Activated B cell treated with CpG ODN at 0.5 μM for 24 hours (primary cell): ENCODE data around the gene SPR. TPM values are rescaled to one million over a fixed set of nuclear protein-coding genes. Genes with fewer than 3 reads are reported as not detected.

ENCODE experiments used
- ATAC-seq: fragments of 200-7000 bp; cut with Tn5 transposase; one replicate; pipeline ENCODE4 v1.10.0; 2021; ENCODE audit warnings: low read depth, mild to moderate bottlenecking, moderate library complexity
- CTCF ChIA-PET: fragments of 350-600 bp; sonication (Branson Sonifier 250); formaldehyde crosslinking; loops from one replicate; lab custom pipeline; 2021; ENCODE audit warnings: antibody characterized with exemption; lab: Charles Lee
- POLR2A ChIA-PET: fragments of 350-600 bp; sonication (Branson Sonifier 250); formaldehyde crosslinking; loops from one replicate; lab custom pipeline; 2021; ENCODE audit warnings: antibody characterized with exemption; lab: Charles Lee
- DNase-seq: peaks from one replicate; pipeline ENCODE4 v3.0.0; 2022
- H3K27ac Mint-ChIP-seq: one replicate; pipeline ENCODE4 v1.8.0; 2020; ENCODE audit warnings: mixed read lengths
- H3K27me3 Mint-ChIP-seq: one replicate; pipeline ENCODE4 v1.8.0; 2021; ENCODE audit warnings: mixed read lengths
- H3K36me3 Mint-ChIP-seq: one replicate; pipeline ENCODE4 v1.8.0; 2021; ENCODE audit warnings: low read depth, mixed read lengths
- H3K4me1 Mint-ChIP-seq: one replicate; pipeline ENCODE4 v1.8.0; 2021; ENCODE audit warnings: mixed read lengths
- H3K4me3 Mint-ChIP-seq: one replicate; pipeline ENCODE4 v1.8.0; 2020; ENCODE audit warnings: mild to moderate bottlenecking, mixed read lengths
- H3K9me3 Mint-ChIP-seq: one replicate; pipeline ENCODE4 v1.8.0; 2020; ENCODE audit warnings: mixed read lengths
- CTCF ChIP-seq: fragments of 200-600 bp; IDR thresholded peaks from one replicate; pipeline ENCODE4 v1.8.0; 2022; ENCODE audit warnings: antibody characterized with exemption, mild to moderate bottlenecking
- intact Hi-C: fragments of 100-400 bp; cut with micrococcal nuclease; formaldehyde crosslinking; loops from one replicate; pipeline ENCODE4 v1.15.1; 2024
- total RNA-seq: library from RNA; stranded (reverse); gene quantifications from 2 replicates; pipeline ENCODE4 v1.2.3, GENCODE V29; 2022

Gene SPR
- total RNA-seq, 1 donor from 2014 or later, result 0.31 TPM

DNA sequence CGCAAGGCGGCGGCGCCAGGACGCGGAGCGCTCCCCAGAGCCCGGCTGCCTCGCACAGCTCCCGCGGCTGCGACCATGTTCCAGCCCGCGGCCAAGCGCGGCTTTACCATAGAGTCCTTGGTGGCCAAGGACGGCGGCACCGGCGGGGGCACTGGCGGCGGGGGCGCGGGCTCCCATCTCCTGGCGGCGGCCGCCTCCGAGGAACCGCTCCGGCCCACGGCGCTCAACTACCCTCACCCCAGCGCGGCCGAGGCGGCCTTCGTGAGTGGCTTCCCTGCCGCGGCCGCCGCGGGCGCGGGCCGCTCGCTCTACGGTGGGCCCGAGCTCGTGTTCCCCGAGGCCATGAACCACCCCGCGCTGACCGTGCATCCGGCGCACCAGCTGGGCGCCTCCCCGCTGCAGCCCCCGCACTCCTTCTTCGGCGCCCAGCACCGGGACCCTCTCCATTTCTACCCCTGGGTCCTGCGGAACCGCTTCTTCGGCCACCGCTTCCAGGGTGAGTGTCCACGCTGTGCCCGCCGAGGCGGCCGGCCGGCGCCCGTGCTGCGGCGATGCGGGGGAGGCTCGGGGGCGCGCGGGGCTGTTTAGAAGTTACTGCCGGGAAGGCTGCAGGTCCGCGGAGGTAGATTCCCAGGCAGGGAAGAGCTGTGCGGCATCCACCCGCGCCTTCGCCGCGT is 30.8 kb downstream of the SPR start:
- H3K4me1 Mint-ChIP-seq, result peaks cover 35% of the 10 kb centered on the region
- H3K9me3 Mint-ChIP-seq, result no peaks in the 10 kb centered on the region
- no peak overlapping the region for H3K27ac Mint-ChIP-seq
- no peak for ATAC-seq
- H3K4me3 Mint-ChIP-seq, result peak overlapping the region; percentile 57
- intact Hi-C loops, result loop anchor here (2.0 to 5.0 kb wide), 4 partner anchors 153 to 771 kb away; partner anchors contain the start of genes CYP26B1, EGR4, RAB11FIP5 and SFXN5
- no peak for TF ChIP-seq CTCF
- CTCF ChIA-PET, result interaction anchor here (1.3 kb wide), 1 partner anchor 25 kb away, joined by 4 read pairs; no protein-coding TSS in a partner anchor
- H3K27me3 Mint-ChIP-seq, result peaks cover 67% of the 10 kb centered on the region
- H3K36me3 Mint-ChIP-seq, result no peaks in the 10 kb centered on the region
- POLR2A ChIA-PET, result interaction anchor here (1.8 kb wide), 1 partner anchor 315 kb away, joined by 5 read pairs; the partner anchor contains the start of genes CCT7 and PRADC1
- peak; percentile 26 for DNase-seq

DNA sequence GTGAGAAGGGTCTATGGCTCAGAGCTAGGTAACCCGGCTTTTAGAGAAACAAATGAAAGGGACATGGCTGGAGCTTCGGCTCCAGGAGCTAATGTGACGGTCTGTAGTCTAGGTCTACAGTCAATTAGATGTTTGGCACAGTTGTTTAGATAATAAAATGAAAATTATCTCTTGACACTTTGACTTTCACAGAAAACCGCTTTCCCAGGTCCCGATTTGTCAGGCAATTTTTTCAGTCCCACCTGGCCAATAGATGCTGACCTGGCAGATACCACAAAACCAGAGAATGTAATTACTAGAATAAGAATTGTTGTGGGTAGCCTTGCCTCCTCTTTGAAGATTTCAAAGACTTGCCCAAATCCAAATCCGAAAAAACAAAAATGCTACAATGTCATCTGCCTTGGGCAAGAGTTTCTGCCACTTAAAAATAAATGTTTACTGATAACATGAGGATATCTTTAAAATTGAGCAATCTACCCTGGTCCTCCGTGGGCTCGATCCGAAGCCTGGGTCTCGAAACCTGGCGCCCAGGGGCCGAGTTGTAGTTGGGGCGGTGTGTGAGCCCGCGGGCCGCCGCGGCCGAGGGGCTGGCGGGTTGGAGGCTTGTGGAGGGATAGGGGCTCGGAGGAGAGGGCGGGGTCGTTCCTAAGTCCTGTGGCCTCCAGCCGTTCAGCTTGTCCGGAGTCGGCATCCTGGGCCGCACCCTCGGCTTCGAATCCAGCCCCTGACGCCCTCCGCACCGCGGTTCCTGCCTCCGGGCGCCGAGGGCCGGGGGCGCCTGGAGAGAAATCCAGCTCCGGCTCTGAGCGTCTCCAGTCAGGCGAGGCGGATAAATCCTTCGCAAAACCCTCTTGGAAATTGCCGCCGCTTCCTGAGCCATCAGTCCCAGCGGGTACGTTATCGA is 32.5 kb downstream of the SPR start:
- Mint-ChIP-seq H3K27me3 (peaks cover 63% of the 10 kb centered on the region), H3K36me3 (no peaks in the 10 kb centered on the region), H3K9me3 (no peaks in the 10 kb centered on the region), H3K4me1 (peaks cover 36% of the 10 kb centered on the region), H3K4me3 (no peak overlapping the region), H3K27ac (no peak overlapping the region)
- ATAC-seq (no peak), DNase-seq (no peak)
- no peak for TF ChIP-seq CTCF
- ChIA-PET CTCF (no interaction called here), POLR2A (interaction anchor here (0.7 kb wide), 1 partner anchor 10 kb away, joined by 6 read pairs; no protein-coding TSS in a partner anchor)
- intact Hi-C loops, result loop anchor here (5.0 kb wide), 3 partner anchors 193 to 772 kb away; partner anchors contain the start of genes CYP26B1, EGR4 and RAB11FIP5

DNA sequence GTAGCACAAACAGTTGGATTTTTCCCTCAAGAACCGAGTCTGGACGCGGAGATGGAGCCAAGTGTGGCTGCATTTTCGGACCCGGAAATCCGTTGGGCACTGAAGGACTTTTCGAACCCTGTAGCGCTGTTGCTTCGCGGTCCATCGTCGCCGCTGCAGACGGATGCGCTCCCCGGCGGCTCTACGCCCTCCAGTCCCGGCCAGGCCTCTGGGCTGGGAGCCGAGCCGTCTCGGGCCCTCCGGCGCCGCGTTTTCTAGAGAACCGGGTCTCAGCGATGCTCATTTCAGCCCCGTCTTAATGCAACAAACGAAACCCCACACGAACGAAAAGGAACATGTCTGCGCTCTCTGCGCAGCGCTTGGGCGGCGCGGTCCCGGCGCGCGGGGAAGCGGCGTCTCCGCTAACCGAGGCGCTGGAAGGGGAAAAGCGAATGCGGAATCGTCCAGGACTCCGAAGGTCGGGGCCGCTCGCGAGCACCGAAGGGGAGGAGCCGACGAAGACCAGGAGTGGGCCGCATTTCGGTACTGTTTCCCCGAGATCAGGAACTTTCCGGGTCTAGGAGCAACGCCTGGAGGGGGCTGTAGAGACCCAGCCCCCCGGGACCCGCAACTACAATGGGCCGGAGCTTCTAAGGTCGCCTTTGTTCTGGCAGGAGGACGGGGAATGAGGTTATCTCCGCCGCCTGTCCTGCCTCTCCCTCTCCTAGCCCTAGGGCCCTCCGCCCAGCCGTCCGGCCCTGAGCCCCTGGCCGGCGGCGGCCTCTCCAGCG is 33.3 kb downstream of the SPR start:
- CTCF ChIA-PET, result no interaction called here
- peak; percentile 34 for DNase-seq
- ATAC-seq, result no peak

GRCh38 chr2:72921088-72921851 is 34.1 kb downstream of the SPR start:
- intact Hi-C loops, result no loop called here
- no peak overlapping the region for H3K27ac Mint-ChIP-seq

More for the DNA sequence above, 33.3 kb downstream of the SPR start:
- H3K27ac Mint-ChIP-seq, result no peak overlapping the region
- POLR2A ChIA-PET, result no interaction called here
- intact Hi-C loops, result no loop called here
- no peak for TF ChIP-seq CTCF
- H3K27me3 Mint-ChIP-seq, result peaks cover 61% of the 10 kb centered on the region
- H3K9me3 Mint-ChIP-seq, result no peaks in the 10 kb centered on the region
- peak overlapping the region; percentile 73 for H3K4me3 Mint-ChIP-seq
- H3K4me1 Mint-ChIP-seq, result peaks cover 29% of the 10 kb centered on the region
- no peaks in the 10 kb centered on the region for H3K36me3 Mint-ChIP-seq

More at GRCh38 chr2:72921088-72921851, 34.1 kb downstream of the SPR start:
- TF ChIP-seq CTCF, result no peak
- no peak for DNase-seq
- peaks cover 64% of the 10 kb centered on the region for H3K27me3 Mint-ChIP-seq
- POLR2A ChIA-PET, result no interaction called here
- peaks cover 26% of the 10 kb centered on the region for H3K4me1 Mint-ChIP-seq
- no peak overlapping the region for H3K4me3 Mint-ChIP-seq
- CTCF ChIA-PET, result no interaction called here
- H3K36me3 Mint-ChIP-seq, result no peaks in the 10 kb centered on the region
- ATAC-seq, result no peak
- H3K9me3 Mint-ChIP-seq, result no peaks in the 10 kb centered on the region
